Adrenal gland (tissue), 12 donors: ENCODE data around the gene ANKFN1. TPM values are rescaled to one million over a fixed set of nuclear protein-coding genes. Genes with fewer than 3 reads are reported as not detected.

Experiments
- DNase-seq, 7 donors: peaks; one replicate each; pipeline ENCODE4 v3.0.0-alpha.2; 2019 to 2020
- H3K27ac ChIP-seq, 5 donors: fragments of 200-600 bp; sonication (generic) in 4 of 5; 1 replicate in 3 of 5; 2 replicates in 2 of 5; pipeline versions ENCODE4 v1.5.1 to v1.8.0; 2016 to 2020; ENCODE audit warnings: mild to moderate bottlenecking in 1 of 5
- H3K27me3 ChIP-seq: fragments of 200-600 bp; 2 replicates; pipeline ENCODE4 v1.8.0; 2021
- H3K36me3 ChIP-seq, 2 donors: fragments of 200-600 bp; replicated peaks in 1 of 2; 1 replicate in 1 of 2; 2 replicates in 1 of 2; pipeline versions ENCODE4 v1.5.1 to v1.8.0; 2018 to 2022
- H3K4me1 ChIP-seq, 2 donors: fragments of 200-600 bp; replicated peaks in 1 of 2; 1 replicate in 1 of 2; 2 replicates in 1 of 2; pipeline versions ENCODE4 v1.5.1 to v1.8.0; 2018 to 2021
- H3K4me3 ChIP-seq, 4 donors: fragments of 200-600 bp; sonication (generic) in 3 of 4; one replicate each; pipeline ENCODE4 v1.5.1; 2016 to 2018
- H3K9me3 ChIP-seq, 3 donors: fragments of 200-600 bp; sonication (generic) in 1 of 3; replicated peaks in 1 of 3; 1 replicate in 2 of 3; 2 replicates in 1 of 3; pipeline versions ENCODE4 v1.5.1 to v1.8.0; 2016 to 2021
- CTCF ChIP-seq, 6 experiments: fragments of 450-650 bp in 4 of 6; fragments of 200-600 bp in 2 of 6; sonication (generic) in 1 of 6; IDR thresholded peaks; 1 replicate in 5 of 6; 2 replicates in 1 of 6; pipeline versions ENCODE4 v1.5.1 to v1.8.0; 2016 to 2021; ENCODE audit warnings: antibody characterized with exemption in 6 of 6, mild to moderate bottlenecking in 2 of 6, moderate library complexity in 1 of 6
- POLR2A ChIP-seq, 2 donors: fragments of 450-650 bp; IDR thresholded peaks; one replicate each; pipeline ENCODE4 v1.6.1; 2017; ENCODE audit warnings: antibody characterized with exemption in 2 of 2, mild to moderate bottlenecking in 2 of 2, moderate library complexity in 1 of 2
- WGBS, 4 donors: extraction: QIAGEN DNeasy Blood & Tissue Kit in 2 of 4; methylation state at CpG; one replicate each; pipeline versions ENCODE4 v1.1.5 to v1.1.7; 2013 to 2017; 5-methylcytosine and 5-hydroxymethylcytosine counted together
- intact Hi-C, 2 donors: fragments of 100-400 bp; cut with DNase I; formaldehyde crosslinking; loops; one replicate each; pipeline versions ENCODE4 v1.14.1 to v1.15.0; 2022 to 2023
- polyA plus RNA-seq, 3 donors: library from polyadenylated mRNA; stranded (reverse); fragments of 200-250 nt in 2 of 3; fragments of 350-450 nt in 1 of 3; fragmentation: Illumina TruSeq in 1 of 3; extraction: RNeasy Lipid Tissue Mini Kit (QIAGEN cat#74804) in 1 of 3; gene quantifications; one replicate each; pipeline ENCODE4 v1.2.3, GENCODE V29; 2013 to 2014
- small RNA-seq, 2 donors: library from RNA; depleted of rRNA; stranded (forward); fragments of <200 nt; gene quantifications; one replicate each; pipeline ENCODE3, GENCODE V24; 2016
- total RNA-seq, 9 donors: library from RNA; depleted of rRNA in 4 of 9; stranded (reverse); fragments of >200 nt in 4 of 9; fragments of 120-200 nt in 1 of 9; fragmentation: NEBNext Ultra II Directional in 1 of 9; extraction: Animal tissue kit (Norgen Biotek cat#: 25700) in 1 of 9; gene quantifications; one replicate each; pipeline versions ENCODE4 v1.1.0 to v1.2.4, GENCODE V29; 2013 to 2023
- donor health status: healthy with polysubstance abuse.
- donor health status: Bipolar disorder and iron deficiency.
- donor health status: DM: yes; HTN: yes; CAD: no.
- donor health status: DM: no; HTN: no; CAD: no.
- donor health status: DM: no; HTN: no; CAD: no.
- donor health status: DM: yes; HTN: yes; CAD: no.

ANKFN1 gene
- total and polyA plus RNA-seq, 12 donors = 0.18 to 1.6 (median 0.41) TPM; not detected in 5

GRCh38 chr17:56548661-56549060, 395.4 kb downstream of the ANKFN1 start:
- WGBS, 4 donors = 76 to 86% (median 81%) methylated on average over 4 of the region's 4 CpGs
- Histone ChIP-seq H3K27ac (no peak overlapping the region), H3K9me3 (no peaks in the 10 kb centered on the region)

GRCh38 chr17:56549501-56549900, 396.2 kb downstream of the ANKFN1 start:
- 40 to 77% (median 68%) methylated on average over 1 of the region's 1 CpG for WGBS, 4 donors
- TF ChIP-seq CTCF (IDR thresholded peaks at IDR 0.05) (no peak), POLR2A (IDR thresholded peaks at IDR 0.05) (no peak)
- H3K27me3 ChIP-seq = no peaks in the 10 kb centered on the region
- intact Hi-C loops = no loop called here
- no peaks in the 10 kb centered on the region for H3K4me1 ChIP-seq
- no peak overlapping the region for H3K27ac ChIP-seq
- DNase-seq = no peak
- H3K9me3 ChIP-seq = no peaks in the 10 kb centered on the region
- no peak overlapping the region for H3K4me3 ChIP-seq
- no peaks in the 10 kb centered on the region for H3K36me3 ChIP-seq

More at GRCh38 chr17:56548661-56549060, 395.4 kb downstream of the ANKFN1 start:
- no peaks in the 10 kb centered on the region for H3K36me3 ChIP-seq
- no peaks in the 10 kb centered on the region for H3K4me1 ChIP-seq
- no peak for DNase-seq
- intact Hi-C loops = no loop called here
- TF ChIP-seq CTCF (IDR thresholded peaks at IDR 0.05) (no peak), POLR2A (IDR thresholded peaks at IDR 0.05) (no peak)
- no peak overlapping the region for H3K4me3 ChIP-seq
- no peaks in the 10 kb centered on the region for H3K27me3 ChIP-seq

- intact Hi-C loops = no loop called here
- H3K27me3 ChIP-seq = no peaks in the 10 kb centered on the region
- no peak overlapping the region for H3K4me3 ChIP-seq
- no peak overlapping the region for H3K27ac ChIP-seq
- DNase-seq = no peak
- no peaks in the 10 kb centered on the region for H3K9me3 ChIP-seq
- TF ChIP-seq POLR2A (IDR thresholded peaks at IDR 0.05) (no peak), CTCF (IDR thresholded peaks at IDR 0.05) (no peak)
- no peaks in the 10 kb centered on the region for H3K4me1 ChIP-seq
- 71 to 76% (median 74%) methylated on average over 1 to 8 of the region's 8 CpGs for WGBS, 4 donors
- no peaks in the 10 kb centered on the region for H3K36me3 ChIP-seq
Observed at GRCh38 chr17:56557682-56558081, 404.4 kb downstream of the ANKFN1 start.

- TF ChIP-seq POLR2A (IDR thresholded peaks at IDR 0.05) (no peak), CTCF (IDR thresholded peaks at IDR 0.05) (no peak)
- Histone ChIP-seq H3K36me3 (no peaks in the 10 kb centered on the region), H3K9me3 (no peaks in the 10 kb centered on the region), H3K4me1 (no peaks in the 10 kb centered on the region), H3K4me3 (no peak overlapping the region), H3K27me3 (no peaks in the 10 kb centered on the region), H3K27ac (no peak overlapping the region)
- intact Hi-C loops = no loop called here
- no peak for DNase-seq
- WGBS, 4 donors = 63 to 73% (median 67%) methylated on average over 6 to 7 of the region's 7 CpGs
Observed at GRCh38 chr17:56558088-56558487, 404.8 kb downstream of the ANKFN1 start.

Small RNA genes lying within 50 kb of the gene (small RNA-seq; reads per million reads assigned to genes)
- gene AC006600.1 = 0 reads per million in 2 donors
